Stimulated activated CD8-positive, alpha-beta memory T cell treated with anti-CD3 and anti-CD28 coated beads, Interleukin-7, amount 100 ng/mL, for 24 hours (primary cell): ENCODE measurements around the gene NYNRIN.
"Not testable (repeated sequence)": the region's sequence is repeated elsewhere in the genome, so short reads cannot be mapped to it uniquely, and the experiment has no call there.

ENCODE experiments used
- DNase-seq: peaks from one replicate; pipeline ENCODE4 v3.0.0-alpha.2; 2020; ENCODE audit warnings: low read depth

The NYNRIN gene

GRCh38 chr14:24369907-24370687 lies 28.7 kb upstream of the NYNRIN start:
- no peak for DNase-seq

GRCh38 chr14:24370748-24371147 lies 28.1 kb upstream of the NYNRIN start:
- no peak for DNase-seq

- not testable (repeated sequence) for DNase-seq
Measured at GRCh38 chr14:24371605-24372004, 27.2 kb upstream of the NYNRIN start.

- no peak for DNase-seq
Measured at GRCh38 chr14:24372701-24373416, 25.9 kb upstream of the NYNRIN start.

- DNase-seq = no peak
Measured at GRCh38 chr14:24376448-24377070, 22.2 kb upstream of the NYNRIN start.

GRCh38 chr14:24377126-24377525 lies 21.7 kb upstream of the NYNRIN start:
- no peak for DNase-seq

GRCh38 chr14:24377657-24378056 lies 21.1 kb upstream of the NYNRIN start:
- no peak for DNase-seq

GRCh38 chr14:24378327-24378726 lies 20.5 kb upstream of the NYNRIN start:
- no peak for DNase-seq

GRCh38 chr14:24378981-24379906 lies 19.6 kb upstream of the NYNRIN start:
- DNase-seq = no peak

- no peak for DNase-seq
Measured at GRCh38 chr14:24379907-24380730, 18.7 kb upstream of the NYNRIN start.

GRCh38 chr14:24381363-24382063 lies 17.3 kb upstream of the NYNRIN start:
- DNase-seq = no peak

GRCh38 chr14:24382064-24382371 lies 16.8 kb upstream of the NYNRIN start:
- no peak for DNase-seq

GRCh38 chr14:24384169-24384568 lies 14.6 kb upstream of the NYNRIN start:
- DNase-seq = no peak

GRCh38 chr14:24385524-24385923 lies 13.3 kb upstream of the NYNRIN start:
- no peak for DNase-seq

GRCh38 chr14:24387009-24387345 lies 11.8 kb upstream of the NYNRIN start:
- DNase-seq = no peak

- DNase-seq = not testable (repeated sequence)
Measured at GRCh38 chr14:24387579-24387978, 11.2 kb upstream of the NYNRIN start.

- no peak for DNase-seq
Measured at GRCh38 chr14:24388474-24389179, 10.2 kb upstream of the NYNRIN start.

- no peak for DNase-seq
Measured at GRCh38 chr14:24389226-24389848, 9.5 kb upstream of the NYNRIN start.

GRCh38 chr14:24390701-24391468 lies 7.9 kb upstream of the NYNRIN start:
- no peak for DNase-seq
